Measurements from ENCODE around the gene NANOGP8.
"Not testable (repeated sequence)": the region's sequence is repeated elsewhere in the genome, so short reads cannot be mapped to it uniquely, and the experiment has no call there.

The NANOGP8 gene, protein sequence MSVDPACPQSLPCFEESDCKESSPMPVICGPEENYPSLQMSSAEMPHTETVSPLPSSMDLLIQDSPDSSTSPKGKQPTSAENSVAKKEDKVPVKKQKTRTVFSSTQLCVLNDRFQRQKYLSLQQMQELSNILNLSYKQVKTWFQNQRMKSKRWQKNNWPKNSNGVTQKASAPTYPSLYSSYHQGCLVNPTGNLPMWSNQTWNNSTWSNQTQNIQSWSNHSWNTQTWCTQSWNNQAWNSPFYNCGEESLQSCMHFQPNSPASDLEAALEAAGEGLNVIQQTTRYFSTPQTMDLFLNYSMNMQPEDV

DNA sequence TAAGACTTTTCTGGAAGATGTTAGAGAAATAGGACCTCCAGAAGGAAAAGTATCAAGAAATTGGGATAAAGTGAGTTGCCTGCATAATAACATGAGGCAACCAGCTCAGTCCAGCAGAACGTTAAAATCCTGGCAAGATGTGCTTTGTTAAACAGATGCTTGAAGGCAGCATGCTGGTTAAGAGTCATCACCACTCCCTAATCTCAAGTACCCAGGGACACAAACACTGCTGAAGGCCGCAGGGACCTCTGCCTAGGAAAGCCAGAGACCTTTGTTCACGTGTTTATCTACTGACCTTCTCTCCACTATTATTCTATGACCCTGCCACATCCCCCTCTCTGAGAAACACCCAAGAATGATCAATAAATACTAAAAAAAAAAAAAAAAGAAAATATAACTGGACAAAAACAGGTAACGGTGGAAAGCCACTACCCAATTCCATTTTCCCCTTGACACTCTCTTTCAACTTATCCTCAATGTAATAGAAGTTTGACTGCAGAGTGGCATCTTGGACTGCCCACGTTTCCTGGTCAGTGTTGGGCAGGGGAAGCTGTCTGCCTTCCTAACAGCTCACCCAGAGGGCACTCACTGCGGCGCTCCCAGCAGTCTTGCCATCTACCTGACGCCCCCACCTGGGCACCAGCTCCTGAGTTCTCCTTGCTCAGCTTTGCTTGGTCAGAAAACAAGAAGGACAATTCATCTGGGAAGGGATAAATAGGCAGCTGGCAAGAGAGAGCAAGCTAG lies at the start of gene NANOGP8:
Gene NANOGP8, minus strand, starts transcription at position 120 of the 744 bp plus-strand sequence. CDS start 185 bp downstream, outside the sequence.
- DNase-seq (ENCODE audit: extremely low spot score); POLR2A ChIA-PET: not testable (repeated sequence)
- CTCF ChIA-PET, result interaction anchor here (0.7 kb wide), 1 partner anchor 30 kb away, joined by 3 read pairs; no protein-coding TSS in a partner anchor

DNA sequence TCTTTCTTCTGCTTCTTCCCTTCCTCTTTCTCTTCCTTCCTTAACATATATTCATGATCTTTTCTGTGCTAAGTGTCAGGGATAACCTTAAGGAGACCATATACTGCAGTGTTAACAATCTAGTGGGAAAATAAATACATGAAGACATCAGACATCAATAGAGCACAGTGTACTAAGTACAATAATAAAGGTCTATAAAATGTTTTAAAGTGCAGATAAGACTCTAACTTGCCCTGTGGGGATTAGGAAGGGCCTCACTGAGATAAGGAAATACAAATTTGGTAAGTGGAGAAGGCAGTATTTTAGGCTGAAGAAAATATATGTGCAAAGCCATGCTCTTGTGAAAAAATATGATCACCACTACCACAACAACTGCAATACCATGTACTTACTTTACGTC lies 49.2 kb upstream of the NANOGP8 start:
- TF ChIP-seq, protein P1, sequence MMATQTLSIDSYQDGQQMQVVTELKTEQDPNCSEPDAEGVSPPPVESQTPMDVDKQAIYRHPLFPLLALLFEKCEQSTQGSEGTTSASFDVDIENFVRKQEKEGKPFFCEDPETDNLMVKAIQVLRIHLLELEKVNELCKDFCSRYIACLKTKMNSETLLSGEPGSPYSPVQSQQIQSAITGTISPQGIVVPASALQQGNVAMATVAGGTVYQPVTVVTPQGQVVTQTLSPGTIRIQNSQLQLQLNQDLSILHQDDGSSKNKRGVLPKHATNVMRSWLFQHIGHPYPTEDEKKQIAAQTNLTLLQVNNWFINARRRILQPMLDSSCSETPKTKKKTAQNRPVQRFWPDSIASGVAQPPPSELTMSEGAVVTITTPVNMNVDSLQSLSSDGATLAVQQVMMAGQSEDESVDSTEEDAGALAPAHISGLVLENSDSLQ (IDR thresholded peaks at IDR 0.05), result peak; percentile 30; the same call in 1 of the 2 replicates
- TF ChIP-seq L3MBTL2 (conservative IDR thresholded peaks at IDR 0.05), result no peak
- POLR2A ChIA-PET, result no interaction called here
- peak; percentile 6 for DNase-seq (ENCODE audit: extremely low spot score)
- CTCF ChIA-PET, result no interaction called here

DNA sequence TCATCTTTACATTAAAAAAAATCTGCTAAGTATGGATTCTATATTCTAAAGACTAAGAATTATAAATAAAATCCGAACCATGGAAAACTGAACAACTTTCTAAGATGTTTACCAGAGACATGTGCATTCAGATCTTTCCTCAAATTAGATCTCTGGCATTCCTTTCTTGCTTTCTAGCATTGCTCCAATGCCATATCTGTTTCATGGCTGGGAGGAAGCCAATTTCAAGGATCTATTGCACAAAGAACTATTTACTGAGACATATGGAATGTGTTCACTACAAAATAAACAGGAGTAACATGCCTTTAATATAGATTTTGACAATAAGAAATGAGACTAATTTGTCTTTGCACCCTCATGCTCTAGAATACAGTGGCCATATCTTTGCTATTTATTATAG lies 45.1 kb upstream of the NANOGP8 start:
- POLR2A ChIA-PET, result no interaction called here
- CTCF ChIA-PET, result no interaction called here
- no peak for DNase-seq (ENCODE audit: extremely low spot score)
- TF ChIP-seq NFRKB (IDR thresholded peaks at IDR 0.05) (no peak), ARNT (IDR thresholded peaks at IDR 0.05) (no peak), HDGF (IDR thresholded peaks at IDR 0.05; ENCODE audit: borderline replicate concordance) (no peak), BHLHE40 (IDR thresholded peaks at IDR 0.05; ENCODE audit: borderline replicate concordance) (no peak), FOXK2 (IDR thresholded peaks at IDR 0.05) (no peak), ZNF384 (IDR thresholded peaks at IDR 0.05) (no peak), CTBP1 (IDR thresholded peaks at IDR 0.05; ENCODE audit: borderline replicate concordance) (no peak), LEF1 (IDR thresholded peaks at IDR 0.05; ENCODE audit: borderline replicate concordance) (no peak), ELF4 (IDR thresholded peaks at IDR 0.05) (no peak), FOXM1 (IDR thresholded peaks at IDR 0.05; ENCODE audit: borderline replicate concordance) (no peak), L3MBTL2 (conservative IDR thresholded peaks at IDR 0.05) (no peak), FOXA1 (IDR thresholded peaks at IDR 0.05) (no peak)
- TF ChIP-seq, protein P1 (IDR thresholded peaks at IDR 0.05), result no peak

DNA sequence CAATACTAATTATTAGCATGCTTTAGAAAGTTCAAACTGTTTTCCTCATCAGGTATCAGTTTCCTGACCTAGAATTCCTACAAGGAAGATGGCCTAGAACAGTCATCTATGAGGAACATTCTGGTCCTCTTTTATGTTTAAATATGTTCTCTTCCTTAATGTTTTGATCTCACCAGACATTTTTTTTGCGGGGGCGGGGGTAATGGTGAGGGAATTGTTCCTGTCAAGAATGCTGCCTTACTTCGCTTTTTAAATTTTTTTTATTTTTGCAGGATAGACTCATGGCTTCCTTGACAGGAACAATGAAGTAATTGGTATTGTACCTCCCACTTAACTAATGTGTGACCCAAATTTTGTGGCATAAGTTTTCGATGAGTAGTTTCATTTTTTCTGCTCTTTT lies 44.3 kb upstream of the NANOGP8 start:
- ChIA-PET CTCF (no interaction called here), POLR2A (no interaction called here)
- DNase-seq (ENCODE audit: extremely low spot score), result no peak
- TF ChIP-seq CTBP1 (IDR thresholded peaks at IDR 0.05; ENCODE audit: borderline replicate concordance) (no peak), ZNF384 (IDR thresholded peaks at IDR 0.05) (no peak), FOXM1 (IDR thresholded peaks at IDR 0.05; ENCODE audit: borderline replicate concordance) (no peak), SP1 (IDR thresholded peaks at IDR 0.05) (no peak), HDGF (IDR thresholded peaks at IDR 0.05; ENCODE audit: borderline replicate concordance) (no peak), SUZ12 (IDR thresholded peaks at IDR 0.05) (no peak)
- TF ChIP-seq, protein P1 (IDR thresholded peaks at IDR 0.05), result no peak

DNA sequence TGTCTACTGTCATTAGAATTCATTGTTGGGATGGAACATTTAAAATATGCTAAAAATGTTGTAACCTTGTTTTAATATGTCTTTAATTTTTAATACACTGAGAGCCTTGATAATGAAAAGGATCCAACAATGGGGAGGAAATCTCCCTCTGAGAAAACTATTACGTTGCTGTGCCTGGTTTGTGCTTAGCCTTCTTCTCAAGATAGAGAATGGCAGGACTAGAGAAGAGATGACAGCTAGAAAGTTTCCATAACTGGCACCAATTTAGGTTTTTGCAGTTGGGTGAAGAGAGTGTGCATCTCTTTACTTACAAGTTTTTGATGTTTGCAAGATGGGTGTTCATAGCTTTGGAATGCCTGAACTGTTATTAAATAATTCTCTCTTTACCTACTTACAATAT lies 42.6 kb upstream of the NANOGP8 start:
- CTCF ChIA-PET, result no interaction called here
- DNase-seq (ENCODE audit: extremely low spot score), result no peak
- POLR2A ChIA-PET, result no interaction called here
- TF ChIP-seq HDGF (IDR thresholded peaks at IDR 0.05; ENCODE audit: borderline replicate concordance), result no peak
- no peak for TF ChIP-seq LEF1 (IDR thresholded peaks at IDR 0.05; ENCODE audit: borderline replicate concordance)
- no peak for TF ChIP-seq CTBP1 (IDR thresholded peaks at IDR 0.05; ENCODE audit: borderline replicate concordance)
- no peak for TF ChIP-seq SP1 (IDR thresholded peaks at IDR 0.05)
- no peak for TF ChIP-seq NFRKB (IDR thresholded peaks at IDR 0.05)
- no peak for TF ChIP-seq ZNF384 (IDR thresholded peaks at IDR 0.05)
- TF ChIP-seq BHLHE40 (IDR thresholded peaks at IDR 0.05; ENCODE audit: borderline replicate concordance), result no peak
- no peak for TF ChIP-seq ELF4 (IDR thresholded peaks at IDR 0.05)
- TF ChIP-seq, protein P1 (IDR thresholded peaks at IDR 0.05), result no peak
- TF ChIP-seq L3MBTL2 (conservative IDR thresholded peaks at IDR 0.05), result no peak
- TF ChIP-seq TARDBP (IDR thresholded peaks at IDR 0.05), result no peak
- TF ChIP-seq ARNT (IDR thresholded peaks at IDR 0.05), result no peak
- TF ChIP-seq FOXA1 (IDR thresholded peaks at IDR 0.05), result no peak
- no peak for TF ChIP-seq FOXK2 (IDR thresholded peaks at IDR 0.05)
- no peak for TF ChIP-seq SUZ12 (IDR thresholded peaks at IDR 0.05)
- no peak for TF ChIP-seq FOXM1 (IDR thresholded peaks at IDR 0.05; ENCODE audit: borderline replicate concordance)

DNA sequence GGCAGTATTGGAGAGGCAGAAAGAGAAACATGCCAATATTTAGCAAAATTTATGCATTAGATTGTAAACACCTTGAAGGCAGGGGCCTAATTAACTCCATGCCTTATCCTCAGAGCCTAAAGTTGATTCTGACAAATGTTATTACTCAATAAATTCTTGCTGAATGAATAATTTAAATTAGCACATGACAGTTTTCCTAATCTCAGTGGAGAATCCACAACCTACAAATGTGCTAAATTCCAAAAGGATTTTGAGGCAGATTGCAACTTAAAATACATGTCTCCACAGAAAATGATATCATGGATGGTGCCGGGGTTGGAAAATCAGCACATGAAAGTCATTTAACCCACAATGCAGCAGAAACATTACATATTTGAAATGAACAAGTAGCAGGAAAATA lies 41.1 kb upstream of the NANOGP8 start:
- CTCF ChIA-PET, result no interaction called here
- DNase-seq (ENCODE audit: extremely low spot score), result no peak
- TF ChIP-seq SUZ12 (IDR thresholded peaks at IDR 0.05), result no peak
- POLR2A ChIA-PET, result no interaction called here
